Measurements from ENCODE around the gene STX8. TPM values are rescaled to one million over a fixed set of nuclear protein-coding genes. Genes with fewer than 3 reads are reported as not detected.

The STX8 gene
- polyA plus RNA-seq, 1 of the 3 experiments (the other 2 are of a cell fraction), result 51.3 TPM

DNA sequence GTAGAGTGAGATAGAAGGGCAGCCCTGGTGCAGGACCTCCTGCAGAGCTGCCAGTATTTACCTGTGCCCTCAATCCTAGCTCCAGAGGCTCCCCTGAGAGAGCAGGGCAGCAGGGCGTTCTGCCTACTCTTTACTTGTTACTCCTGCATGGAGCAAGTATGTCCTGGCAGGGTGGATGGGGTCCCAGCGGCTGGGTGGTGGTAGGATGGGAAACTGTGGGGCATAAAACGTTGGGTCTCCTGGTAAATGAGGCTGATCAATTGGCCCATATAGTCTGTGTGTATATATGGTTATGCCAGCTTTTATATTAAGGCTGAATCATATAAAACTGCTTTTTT lies 362.3 kb downstream of the STX8 start:
- H3K4me1 ChIP-seq (ENCODE audit: control insufficient read depth in 1 of 2, insufficient read depth in 2 of 2, low read depth in 1 of 2, low read length in 1 of 2), result peaks cover 0 to 13% of the 10 kb centered on the region in 2 experiments; a peak in 2 of 4 replicates
- DNase-seq, result no peak
- TF ChIP-seq MXI1 (IDR thresholded peaks at IDR 0.05; ENCODE audit: low read depth, low read length) (no peak), YY1 (IDR thresholded peaks at IDR 0.05; ENCODE audit: low read depth) (no peak), GABPA (IDR thresholded peaks at IDR 0.05; ENCODE audit: low read depth) (no peak), JUND (IDR thresholded peaks at IDR 0.05) (no peak), EZH2phosphoT487 (IDR thresholded peaks at IDR 0.05; ENCODE audit: borderline replicate concordance, low read depth) (no peak)
- TF ChIP-seq, protein P1, sequence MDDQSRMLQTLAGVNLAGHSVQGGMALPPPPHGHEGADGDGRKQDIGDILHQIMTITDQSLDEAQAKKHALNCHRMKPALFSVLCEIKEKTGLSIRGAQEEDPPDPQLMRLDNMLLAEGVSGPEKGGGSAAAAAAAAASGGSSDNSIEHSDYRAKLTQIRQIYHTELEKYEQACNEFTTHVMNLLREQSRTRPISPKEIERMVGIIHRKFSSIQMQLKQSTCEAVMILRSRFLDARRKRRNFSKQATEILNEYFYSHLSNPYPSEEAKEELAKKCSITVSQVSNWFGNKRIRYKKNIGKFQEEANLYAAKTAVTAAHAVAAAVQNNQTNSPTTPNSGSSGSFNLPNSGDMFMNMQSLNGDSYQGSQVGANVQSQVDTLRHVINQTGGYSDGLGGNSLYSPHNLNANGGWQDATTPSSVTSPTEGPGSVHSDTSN (IDR thresholded peaks at IDR 0.05), result no peak
- TF ChIP-seq, protein P2, sequence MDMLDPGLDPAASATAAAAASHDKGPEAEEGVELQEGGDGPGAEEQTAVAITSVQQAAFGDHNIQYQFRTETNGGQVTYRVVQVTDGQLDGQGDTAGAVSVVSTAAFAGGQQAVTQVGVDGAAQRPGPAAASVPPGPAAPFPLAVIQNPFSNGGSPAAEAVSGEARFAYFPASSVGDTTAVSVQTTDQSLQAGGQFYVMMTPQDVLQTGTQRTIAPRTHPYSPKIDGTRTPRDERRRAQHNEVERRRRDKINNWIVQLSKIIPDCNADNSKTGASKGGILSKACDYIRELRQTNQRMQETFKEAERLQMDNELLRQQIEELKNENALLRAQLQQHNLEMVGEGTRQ (IDR thresholded peaks at IDR 0.05; ENCODE audit: borderline replicate concordance, low read depth, low read length), result no peak
- no peak overlapping the region for H3K9ac ChIP-seq
- no peak overlapping the region for H3K4me2 ChIP-seq
- H3K36me3 ChIP-seq (replicated peaks in 1 of 2; ENCODE audit: control insufficient read depth in 1 of 2, insufficient read depth in 2 of 2, low read length in 1 of 2), result no peaks in the 10 kb centered on the region
- no peaks in the 10 kb centered on the region for H3K79me2 ChIP-seq (ENCODE audit: insufficient read depth)
- no peaks in the 10 kb centered on the region for H3K27me3 ChIP-seq (ENCODE audit: insufficient read depth)
- H3F3A ChIP-seq (replicated peaks; ENCODE audit: insufficient read depth), result no peaks in the 10 kb centered on the region
- H3K9me3 ChIP-seq, result peaks cover 12% of the 10 kb centered on the region; the same call in 1 of the 2 replicates
- CTCF ChIA-PET, result interaction anchor here (0.6 kb wide), 1 partner anchor 59 kb away, joined by 3 read pairs; no protein-coding TSS in a partner anchor
- no peaks in the 10 kb centered on the region for H3K9me2 ChIP-seq
- H3K27ac ChIP-seq (ENCODE audit: low read depth in 2 of 2, low read length in 1 of 2), result no peak overlapping the region
- no peak overlapping the region for H3K4me3 ChIP-seq (ENCODE audit: low read depth in 2 of 2, low read length in 1 of 2)
- 24% methylated on average over 3 of the region's 3 CpGs for WGBS (ENCODE audit: low lambda C conversion rate)
- H2AFZ ChIP-seq (ENCODE audit: low read depth), result no peak overlapping the region
- POLR2A ChIA-PET, result no interaction called here
- H4K20me1 ChIP-seq (ENCODE audit: insufficient read depth), result no peaks in the 10 kb centered on the region

DNA sequence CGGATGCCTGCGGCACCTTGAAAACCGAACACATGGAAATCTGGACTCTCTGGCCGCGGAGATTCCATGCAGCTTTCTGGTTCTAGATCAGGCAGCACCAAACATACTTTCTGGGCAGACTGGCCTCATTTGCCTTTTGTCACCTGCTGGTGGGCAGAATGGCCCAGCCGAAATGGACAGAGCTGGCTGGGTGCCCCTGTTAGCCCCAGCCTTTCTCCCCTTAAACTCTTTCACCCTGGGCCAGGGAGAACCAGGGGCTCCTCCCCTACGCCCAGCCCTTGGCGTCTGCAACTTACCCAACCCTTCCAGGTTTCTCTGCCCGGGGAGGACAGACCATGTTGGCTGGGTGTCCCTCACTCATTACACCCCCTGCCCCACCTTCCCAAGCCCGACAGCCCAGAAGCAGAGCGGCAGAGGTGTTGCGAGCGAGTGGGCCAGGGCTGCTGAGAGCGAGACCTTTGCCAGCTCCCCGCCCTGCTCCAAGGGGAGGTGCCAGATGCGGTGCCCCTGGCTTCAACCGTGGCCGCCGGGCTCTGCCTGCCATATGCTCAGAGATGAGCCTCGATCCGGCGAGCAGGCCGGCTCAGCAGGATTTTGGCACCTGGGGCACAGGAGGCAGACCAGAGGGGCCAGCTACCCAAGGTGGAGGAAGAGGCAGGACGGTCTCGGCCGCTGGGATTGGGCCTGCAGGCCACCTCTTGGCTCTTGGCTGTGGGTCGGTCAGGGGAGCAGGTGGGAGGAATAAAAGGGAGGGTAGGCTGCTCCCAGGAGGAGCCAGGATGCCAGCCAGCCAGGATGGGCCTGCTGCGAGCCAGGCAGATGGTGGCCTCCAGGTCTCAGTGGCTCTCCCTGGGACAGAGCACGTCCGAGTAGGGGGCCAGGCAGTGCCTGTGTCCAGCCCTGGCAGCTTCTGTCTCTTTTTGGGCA lies 363.0 kb downstream of the STX8 start:
- Histone ChIP-seq H2AFZ (ENCODE audit: low read depth) (no peak overlapping the region), H3K4me1 (ENCODE audit: control insufficient read depth in 1 of 2, insufficient read depth in 2 of 2, low read depth in 1 of 2, low read length in 1 of 2) (peaks cover 0 to 7% of the 10 kb centered on the region in 2 experiments; a peak in 2 of 4 replicates), H3K79me2 (ENCODE audit: insufficient read depth) (no peaks in the 10 kb centered on the region), H3K27me3 (ENCODE audit: insufficient read depth) (no peaks in the 10 kb centered on the region; the same call in 1 of the 2 replicates), H3K36me3 (replicated peaks in 1 of 2; ENCODE audit: control insufficient read depth in 1 of 2, insufficient read depth in 2 of 2, low read length in 1 of 2) (no peaks in the 10 kb centered on the region), H3K9me3 (peaks cover 12% of the 10 kb centered on the region; the same call in 1 of the 2 replicates), H3K4me2 (no peak overlapping the region), H3K27ac (ENCODE audit: low read depth in 2 of 2, low read length in 1 of 2) (no peak overlapping the region), H4K20me1 (ENCODE audit: insufficient read depth) (no peaks in the 10 kb centered on the region), H3K9me2 (no peaks in the 10 kb centered on the region), H3K4me3 (ENCODE audit: low read depth in 2 of 2, low read length in 1 of 2) (no peak overlapping the region), H3K9ac (no peak overlapping the region), H3F3A (replicated peaks; ENCODE audit: insufficient read depth) (no peaks in the 10 kb centered on the region)
- WGBS (ENCODE audit: low lambda C conversion rate), result 56% methylated on average over 6 of the region's 30 CpGs
- CTCF ChIA-PET, result interaction anchor here (0.6 kb wide), 1 partner anchor 58 kb away, joined by 3 read pairs; no protein-coding TSS in a partner anchor
- POLR2A ChIA-PET, result no interaction called here
- TF ChIP-seq JUND (IDR thresholded peaks at IDR 0.05), result no peak
- no peak for TF ChIP-seq RFX5 (IDR thresholded peaks at IDR 0.05; ENCODE audit: low read length)
- TF ChIP-seq, protein P2 (IDR thresholded peaks at IDR 0.05; ENCODE audit: borderline replicate concordance, low read depth, low read length), result no peak
- TF ChIP-seq, protein P3, sequence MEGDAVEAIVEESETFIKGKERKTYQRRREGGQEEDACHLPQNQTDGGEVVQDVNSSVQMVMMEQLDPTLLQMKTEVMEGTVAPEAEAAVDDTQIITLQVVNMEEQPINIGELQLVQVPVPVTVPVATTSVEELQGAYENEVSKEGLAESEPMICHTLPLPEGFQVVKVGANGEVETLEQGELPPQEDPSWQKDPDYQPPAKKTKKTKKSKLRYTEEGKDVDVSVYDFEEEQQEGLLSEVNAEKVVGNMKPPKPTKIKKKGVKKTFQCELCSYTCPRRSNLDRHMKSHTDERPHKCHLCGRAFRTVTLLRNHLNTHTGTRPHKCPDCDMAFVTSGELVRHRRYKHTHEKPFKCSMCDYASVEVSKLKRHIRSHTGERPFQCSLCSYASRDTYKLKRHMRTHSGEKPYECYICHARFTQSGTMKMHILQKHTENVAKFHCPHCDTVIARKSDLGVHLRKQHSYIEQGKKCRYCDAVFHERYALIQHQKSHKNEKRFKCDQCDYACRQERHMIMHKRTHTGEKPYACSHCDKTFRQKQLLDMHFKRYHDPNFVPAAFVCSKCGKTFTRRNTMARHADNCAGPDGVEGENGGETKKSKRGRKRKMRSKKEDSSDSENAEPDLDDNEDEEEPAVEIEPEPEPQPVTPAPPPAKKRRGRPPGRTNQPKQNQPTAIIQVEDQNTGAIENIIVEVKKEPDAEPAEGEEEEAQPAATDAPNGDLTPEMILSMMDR (IDR thresholded peaks at IDR 0.05), result no peak
- no peak for TF ChIP-seq POLR2AphosphoS5 (IDR thresholded peaks at IDR 0.05; ENCODE audit: low read depth, low read length)
- TF ChIP-seq, protein P4, sequence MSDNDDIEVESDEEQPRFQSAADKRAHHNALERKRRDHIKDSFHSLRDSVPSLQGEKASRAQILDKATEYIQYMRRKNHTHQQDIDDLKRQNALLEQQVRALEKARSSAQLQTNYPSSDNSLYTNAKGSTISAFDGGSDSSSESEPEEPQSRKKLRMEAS (IDR thresholded peaks at IDR 0.05; ENCODE audit: low read depth), result no peak
- DNase-seq, result no peak

Measured in SK-N-SH (cell line).